HL-60/S4 treated with phorbol 12-myristate 13-acetate at 8.2 ng/mL for 4 days and 3 days (cell line): ENCODE data around the gene RALB.

Experiments used
- in situ Hi-C: fragments of 300-500 bp; cut with MboI; formaldehyde crosslinking; loops from 2 replicates; pipeline ENCODE4 v1.15.0; 2022; ENCODE audit warnings: low sequenced_read_pairs

The RALB gene

GRCh38 chr2:120252225-120253020 is at the start of gene RALB:
RALB (plus strand) TSS chr2:120252852; CDS start chr2:120278665, 25,813 bp downstream.
- in situ Hi-C loops, result no loop called here

DNA sequence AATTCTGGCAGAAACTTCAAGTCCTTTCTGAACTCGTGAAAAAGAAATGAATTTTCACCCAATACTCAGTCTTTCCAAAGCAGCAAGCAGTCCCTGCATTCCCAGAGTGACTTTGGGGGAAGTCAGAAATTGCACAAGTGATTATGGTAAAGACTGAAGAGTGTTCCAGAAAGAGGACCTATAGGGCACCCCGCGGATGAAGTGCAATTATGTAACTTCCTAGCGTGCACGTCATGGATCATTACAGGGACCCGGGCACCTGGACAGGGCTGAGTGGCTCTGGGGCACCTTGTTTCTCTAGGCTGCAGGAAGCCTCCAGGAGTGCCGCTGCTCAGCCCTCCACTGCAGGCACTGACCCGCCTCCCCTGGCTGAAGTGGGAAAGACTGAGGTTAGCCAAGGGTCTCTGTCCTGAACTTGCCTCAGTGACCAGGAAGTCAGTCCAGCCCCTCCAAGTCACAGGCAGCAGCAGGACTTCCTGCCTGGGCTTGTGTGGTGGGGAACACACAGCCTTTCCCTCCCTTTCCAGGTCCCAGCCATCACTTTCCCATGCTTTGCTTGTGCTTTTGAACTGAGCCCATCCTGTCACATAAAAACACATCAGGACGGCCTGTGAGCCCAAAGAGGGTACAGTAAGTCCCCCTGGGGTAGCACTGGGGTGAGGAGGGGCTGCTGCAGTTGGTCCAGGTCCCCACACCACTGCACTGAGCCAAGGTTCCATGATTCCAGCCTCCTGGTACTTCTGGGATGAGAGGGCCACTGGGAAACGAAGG is 49.2 kb upstream of the RALB start:
- in situ Hi-C loops, result no loop called here

DNA sequence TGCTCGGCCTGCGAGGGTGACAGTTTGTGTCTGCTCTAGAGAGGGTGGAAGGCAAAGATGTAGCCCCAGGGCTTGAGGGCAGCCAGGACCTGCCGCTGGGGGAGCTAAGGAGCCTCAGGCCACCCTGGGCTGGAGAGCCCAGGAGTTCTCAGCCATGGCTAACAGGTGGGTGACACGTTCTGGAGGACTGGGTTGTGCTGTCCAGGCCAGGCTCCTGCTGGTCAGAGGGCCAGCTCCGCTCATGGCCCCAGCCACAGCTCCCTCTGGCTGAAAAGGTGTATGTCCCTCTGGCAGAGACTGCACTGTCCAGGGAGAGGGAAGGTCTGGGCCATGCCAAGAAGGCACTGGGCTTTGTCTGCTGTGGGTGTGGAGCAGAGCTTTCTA is 48.6 kb upstream of the RALB start:
- in situ Hi-C loops, result no loop called here

DNA sequence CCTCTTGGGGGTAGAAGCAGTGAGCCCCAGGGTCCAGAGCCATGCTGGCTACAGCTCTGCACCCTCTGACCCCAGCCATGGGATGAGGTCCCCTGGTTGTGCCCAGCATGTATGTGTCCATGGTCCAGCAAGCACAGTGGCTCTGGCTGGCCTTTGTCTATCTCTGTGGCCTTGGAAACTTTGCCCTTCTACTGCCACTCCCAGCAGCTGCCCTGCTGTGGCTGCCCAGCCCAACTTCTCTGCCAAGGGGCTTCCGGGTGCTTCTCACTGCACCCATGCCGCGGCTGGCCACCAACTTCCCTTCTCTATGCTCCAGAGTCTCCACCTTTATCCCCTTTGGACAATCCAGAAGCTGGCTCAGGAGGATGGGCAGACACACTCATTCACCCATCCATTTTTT is 48.2 kb upstream of the RALB start:
- in situ Hi-C loops, result no loop called here

DNA sequence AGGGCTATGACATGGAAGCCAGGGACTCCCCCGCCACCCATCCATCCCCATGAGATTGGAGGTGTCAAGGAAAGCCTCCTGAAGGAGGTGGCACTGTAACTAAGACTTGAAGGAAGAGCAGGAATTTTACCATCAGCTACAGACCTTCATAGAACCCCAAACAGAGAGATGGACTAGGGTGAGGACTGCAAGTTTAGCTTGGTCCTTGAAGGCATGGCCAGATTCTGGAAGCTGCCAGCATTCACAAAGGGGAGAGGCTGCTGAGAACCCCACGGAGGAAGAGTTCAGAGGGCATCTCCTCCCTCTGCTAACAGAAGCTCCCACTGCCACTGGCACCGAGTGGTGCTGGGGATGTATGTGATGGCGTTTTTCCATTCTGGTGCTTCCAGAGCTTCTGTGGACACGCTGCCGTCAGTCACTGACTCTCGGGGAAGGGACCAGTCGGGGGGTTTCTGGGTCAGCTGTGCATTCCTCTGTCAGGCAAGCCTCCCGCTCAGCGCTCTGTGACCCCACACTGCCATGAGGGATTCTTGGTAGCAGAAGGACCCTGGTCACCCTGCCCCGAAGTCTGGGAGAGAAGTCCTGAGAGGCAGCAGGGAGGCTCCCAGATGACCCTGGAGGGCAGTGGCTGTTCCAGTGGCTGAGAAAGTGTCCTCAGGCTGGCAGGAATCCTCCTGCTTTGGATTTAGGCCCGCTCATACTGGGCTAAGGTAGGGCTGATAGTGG is 47.5 kb upstream of the RALB start:
- in situ Hi-C loops, result no loop called here

- in situ Hi-C loops, result no loop called here
These were observed 46.5 kb upstream of the RALB start for GRCh38 chr2:120206022-120206581.

- in situ Hi-C loops, result no loop called here
These were observed 44.0 kb upstream of the RALB start for GRCh38 chr2:120208381-120209353.

GRCh38 chr2:120209427-120210269 is 43.0 kb upstream of the RALB start:
- in situ Hi-C loops, result no loop called here

DNA sequence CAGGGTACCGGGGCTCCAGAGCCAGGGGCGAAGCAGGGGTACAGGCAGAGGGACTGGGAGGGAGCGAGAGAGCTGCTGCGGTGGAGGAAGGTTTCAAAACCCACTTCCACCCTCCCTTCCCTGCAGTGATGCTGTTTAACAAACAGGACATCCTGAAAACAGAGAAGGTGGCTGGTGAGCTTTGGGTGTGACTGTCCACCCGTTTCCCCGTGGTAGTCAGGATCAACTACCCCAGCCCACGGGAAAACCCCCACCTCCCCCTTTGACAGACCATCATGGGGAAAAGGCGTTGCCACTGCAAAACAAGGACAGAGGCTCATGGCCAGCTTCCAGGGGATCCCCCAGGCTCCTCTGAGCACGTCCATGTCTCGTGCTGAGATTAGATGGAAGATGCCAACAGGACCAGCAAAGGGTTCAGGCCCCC is 42.4 kb upstream of the RALB start:
- in situ Hi-C loops, result no loop called here

DNA sequence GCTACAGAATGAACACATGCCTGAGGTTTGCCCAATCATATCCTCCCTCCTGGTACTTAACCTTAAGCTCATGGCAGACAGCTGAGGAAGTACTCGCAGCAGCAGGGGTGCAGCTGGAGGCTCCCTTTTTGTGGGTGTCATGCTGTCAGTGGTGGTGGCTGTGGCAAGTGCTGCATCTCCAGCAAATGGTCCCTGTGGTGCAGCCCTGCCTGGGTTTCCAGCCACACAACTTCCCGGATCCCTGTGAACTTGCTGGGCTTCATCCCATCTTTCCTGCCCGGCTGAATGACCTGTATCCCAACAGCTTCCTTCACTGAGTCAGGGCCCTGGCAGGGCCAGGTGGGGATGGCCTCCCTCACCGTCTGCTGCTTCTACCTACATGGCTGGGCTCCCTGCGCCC is 34.5 kb upstream of the RALB start:
- in situ Hi-C loops, result no loop called here

GRCh38 chr2:120219291-120219690 is 33.4 kb upstream of the RALB start:
- in situ Hi-C loops, result no loop called here

DNA sequence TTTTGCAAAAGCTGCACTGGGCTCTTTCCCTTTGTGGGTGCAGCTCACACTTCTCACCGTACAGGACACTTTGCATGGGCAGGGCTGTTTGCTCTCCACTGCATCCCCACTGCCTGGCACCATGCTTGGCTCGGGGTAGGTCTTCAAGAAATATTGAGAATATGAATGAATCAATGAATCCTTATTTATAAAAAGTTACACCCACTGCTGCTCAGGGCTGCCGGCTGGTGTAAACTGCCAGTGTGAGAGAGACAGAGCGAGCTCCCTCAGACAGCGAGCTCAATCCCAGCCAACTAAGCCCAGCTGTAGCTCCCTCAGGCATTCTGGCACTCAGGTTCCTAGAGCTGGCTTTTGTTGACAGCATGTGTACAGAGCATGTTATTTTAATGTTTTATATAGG is 32.9 kb upstream of the RALB start:
- in situ Hi-C loops, result no loop called here

- in situ Hi-C loops, result no loop called here
These were observed 31.9 kb upstream of the RALB start for GRCh38 chr2:120220756-120221155.

DNA sequence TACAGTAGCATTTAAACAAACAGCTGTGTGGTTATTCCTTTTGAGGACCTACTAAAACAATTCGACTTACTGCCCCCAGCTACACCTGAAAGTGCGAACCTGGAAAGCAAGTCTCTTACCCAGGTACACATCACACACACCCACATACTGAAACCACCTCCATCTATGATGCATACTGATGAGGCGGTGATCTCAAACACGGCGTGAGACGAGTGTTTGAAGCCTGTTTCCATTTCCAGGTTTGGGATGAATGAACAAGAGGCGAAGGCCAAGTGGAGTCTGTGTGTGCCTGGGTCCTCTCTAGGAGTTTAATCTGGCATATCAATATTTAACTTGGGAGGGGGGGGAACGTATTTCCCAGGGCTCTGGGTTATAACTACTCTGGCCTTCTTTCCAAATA is 31.0 kb upstream of the RALB start:
- in situ Hi-C loops, result no loop called here

DNA sequence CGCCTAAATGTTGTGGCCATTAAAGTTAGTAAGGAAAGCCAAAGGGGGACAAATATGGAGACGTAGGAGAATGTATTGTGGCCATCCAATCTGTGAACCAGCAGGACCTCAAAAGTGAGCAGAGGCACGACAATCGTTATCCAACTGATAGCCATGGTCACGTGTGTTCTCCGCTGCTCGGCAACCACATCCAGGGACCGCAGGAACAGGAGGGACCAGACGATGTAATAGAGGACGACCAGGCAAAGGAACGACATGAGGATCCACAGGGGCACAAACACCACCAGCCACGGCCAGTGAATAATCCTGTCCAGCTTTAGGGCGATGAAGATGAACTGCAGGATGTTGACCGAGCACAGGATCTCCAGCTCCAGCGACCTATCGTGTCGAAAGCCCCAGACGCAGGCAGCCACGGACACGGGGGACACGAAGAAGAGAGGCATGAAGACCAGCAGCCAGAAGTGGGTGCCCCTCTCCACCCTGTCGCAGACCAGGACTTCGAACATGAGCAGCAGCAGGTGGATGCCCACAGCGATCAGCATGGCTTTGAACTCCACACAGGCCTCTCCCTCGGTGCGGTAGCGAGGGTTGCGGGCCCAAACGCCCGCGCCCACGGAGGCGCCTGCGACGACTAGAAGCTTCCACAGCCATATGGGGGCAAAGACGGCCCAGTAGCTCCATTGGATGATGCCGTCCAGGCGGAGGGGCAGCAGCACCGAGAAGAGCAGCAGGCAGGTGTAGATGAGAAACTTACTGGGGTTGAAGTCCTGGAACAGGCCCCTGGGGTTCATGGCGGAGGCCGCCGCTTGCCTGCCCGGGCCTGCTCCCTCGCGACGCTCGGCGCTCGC is 30.2 kb upstream of the RALB start:
- in situ Hi-C loops, result no loop called here

GRCh38 chr2:120223034-120223912 is 29.4 kb upstream of the RALB start, which contains the start of gene TMEM185B:
TMEM185B (minus strand) TSS chr2:120223400; CDS start chr2:120222976, 424 bp downstream.
- in situ Hi-C loops, result no loop called here

GRCh38 chr2:120224256-120224655 is 28.4 kb upstream of the RALB start:
- in situ Hi-C loops, result no loop called here
